ENCODE data around the gene TSKS. TPM values are rescaled to one million over a fixed set of nuclear protein-coding genes. Genes with fewer than 3 reads are reported as not detected.

TSKS gene
- total and polyA plus RNA-seq, 10 of the 15 experiments (the other 5 are each of a cell fraction or from before 2014, with no cell fraction given): not detected

GRCh38 chr19:49691243-49692146 is 71.6 kb downstream of the TSKS start:
- CTCF ChIA-PET: interaction anchor here (1.0 to 1.6 kb wide), 2 partner anchors 7 to 26 kb away, joined by 3 to 5 read pairs; no protein-coding TSS in a partner anchor
- no peak overlapping the region for H3K27ac ChIP-seq (ENCODE audit: control insufficient read depth, insufficient read depth)

More at GRCh38 chr19:49691243-49692146, 71.6 kb downstream of the TSKS start:
- FAIRE-seq (no peak), ATAC-seq (no peak), DNase-seq (ENCODE audit: low read depth, low spot score) (no peak)
- ChIA-PET RAD21 (ENCODE audit: unreplicated experiment) (no interaction called here), SMC1A (ENCODE audit: uncharacterized antibody, unreplicated experiment) (no interaction called here), POLR2A (no interaction called here)
- Histone ChIP-seq H2AFZ (ENCODE audit: control insufficient read depth, low read depth, low read length) (no peak overlapping the region), H3K9ac (ENCODE audit: control insufficient read depth, insufficient read depth, low read length) (no peak overlapping the region), H3K79me2 (ENCODE audit: control insufficient read depth, insufficient read depth, low read length) (no peaks in the 10 kb centered on the region), H3K9me3 (replicated peaks; ENCODE audit: control insufficient read depth, insufficient read depth, low read length) (no peaks in the 10 kb centered on the region; the same call in 2 of the 3 replicates), H3K4me2 (ENCODE audit: control insufficient read depth, insufficient read depth) (no peak overlapping the region), H3K36me3 (ENCODE audit: control insufficient read depth in 2 of 2, insufficient read depth in 2 of 2, low read length in 1 of 2) (peaks cover 0 to 16% of the 10 kb centered on the region in 2 experiments; a peak in 2 of 4 replicates), H3K27me3 (replicated peaks in 1 of 2; ENCODE audit: control insufficient read depth in 2 of 2, insufficient read depth in 2 of 2, low read length in 1 of 2) (no peaks in the 10 kb centered on the region; a peak in 1 of 4 replicates), H3K4me1 (ENCODE audit: control insufficient read depth, insufficient read depth, low read length) (peaks cover 8% of the 10 kb centered on the region), H4K20me1 (ENCODE audit: control insufficient read depth, insufficient read depth) (peaks cover 4% of the 10 kb centered on the region; the same call in 1 of the 2 replicates), H3K4me3 (no peak overlapping the region)
- 35% methylated on average over 39 of the region's 39 CpGs for WGBS (ENCODE audit: insufficient coverage, insufficient replicate concordance, low lambda C conversion rate, missing lambda C conversion rate)
- TF ChIP-seq ZBTB4 (CRISPR knock-in tag; IDR thresholded peaks at IDR 0.05): no peak
- TF ChIP-seq DPF2 (IDR thresholded peaks at IDR 0.05): no peak
- no peak; the same call in 1 of the 2 replicates for TF ChIP-seq POLR2A (IDR thresholded peaks at IDR 0.05; ENCODE audit: low read depth, low read length)
- TF ChIP-seq NFYB (IDR thresholded peaks at IDR 0.05; ENCODE audit: insufficient read depth, low read depth, low read length): no peak
- TF ChIP-seq, protein P1, sequence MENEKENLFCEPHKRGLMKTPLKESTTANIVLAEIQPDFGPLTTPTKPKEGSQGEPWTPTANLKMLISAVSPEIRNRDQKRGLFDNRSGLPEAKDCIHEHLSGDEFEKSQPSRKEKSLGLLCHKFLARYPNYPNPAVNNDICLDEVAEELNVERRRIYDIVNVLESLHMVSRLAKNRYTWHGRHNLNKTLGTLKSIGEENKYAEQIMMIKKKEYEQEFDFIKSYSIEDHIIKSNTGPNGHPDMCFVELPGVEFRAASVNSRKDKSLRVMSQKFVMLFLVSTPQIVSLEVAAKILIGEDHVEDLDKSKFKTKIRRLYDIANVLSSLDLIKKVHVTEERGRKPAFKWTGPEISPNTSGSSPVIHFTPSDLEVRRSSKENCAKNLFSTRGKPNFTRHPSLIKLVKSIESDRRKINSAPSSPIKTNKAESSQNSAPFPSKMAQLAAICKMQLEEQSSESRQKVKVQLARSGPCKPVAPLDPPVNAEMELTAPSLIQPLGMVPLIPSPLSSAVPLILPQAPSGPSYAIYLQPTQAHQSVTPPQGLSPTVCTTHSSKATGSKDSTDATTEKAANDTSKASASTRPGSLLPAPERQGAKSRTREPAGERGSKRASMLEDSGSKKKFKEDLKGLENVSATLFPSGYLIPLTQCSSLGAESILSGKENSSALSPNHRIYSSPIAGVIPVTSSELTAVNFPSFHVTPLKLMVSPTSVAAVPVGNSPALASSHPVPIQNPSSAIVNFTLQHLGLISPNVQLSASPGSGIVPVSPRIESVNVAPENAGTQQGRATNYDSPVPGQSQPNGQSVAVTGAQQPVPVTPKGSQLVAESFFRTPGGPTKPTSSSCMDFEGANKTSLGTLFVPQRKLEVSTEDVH (IDR thresholded peaks at IDR 0.05; ENCODE audit: low read depth, partially characterized antibody): no peak
- TF ChIP-seq, protein P2, sequence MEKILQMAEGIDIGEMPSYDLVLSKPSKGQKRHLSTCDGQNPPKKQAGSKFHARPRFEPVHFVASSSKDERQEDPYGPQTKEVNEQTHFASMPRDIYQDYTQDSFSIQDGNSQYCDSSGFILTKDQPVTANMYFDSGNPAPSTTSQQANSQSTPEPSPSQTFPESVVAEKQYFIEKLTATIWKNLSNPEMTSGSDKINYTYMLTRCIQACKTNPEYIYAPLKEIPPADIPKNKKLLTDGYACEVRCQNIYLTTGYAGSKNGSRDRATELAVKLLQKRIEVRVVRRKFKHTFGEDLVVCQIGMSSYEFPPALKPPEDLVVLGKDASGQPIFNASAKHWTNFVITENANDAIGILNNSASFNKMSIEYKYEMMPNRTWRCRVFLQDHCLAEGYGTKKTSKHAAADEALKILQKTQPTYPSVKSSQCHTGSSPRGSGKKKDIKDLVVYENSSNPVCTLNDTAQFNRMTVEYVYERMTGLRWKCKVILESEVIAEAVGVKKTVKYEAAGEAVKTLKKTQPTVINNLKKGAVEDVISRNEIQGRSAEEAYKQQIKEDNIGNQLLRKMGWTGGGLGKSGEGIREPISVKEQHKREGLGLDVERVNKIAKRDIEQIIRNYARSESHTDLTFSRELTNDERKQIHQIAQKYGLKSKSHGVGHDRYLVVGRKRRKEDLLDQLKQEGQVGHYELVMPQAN (conservative IDR thresholded peaks at IDR 0.05): no peak
- TF ChIP-seq ZSCAN29 (IDR thresholded peaks at IDR 0.05): no peak
- TF ChIP-seq, protein P3, sequence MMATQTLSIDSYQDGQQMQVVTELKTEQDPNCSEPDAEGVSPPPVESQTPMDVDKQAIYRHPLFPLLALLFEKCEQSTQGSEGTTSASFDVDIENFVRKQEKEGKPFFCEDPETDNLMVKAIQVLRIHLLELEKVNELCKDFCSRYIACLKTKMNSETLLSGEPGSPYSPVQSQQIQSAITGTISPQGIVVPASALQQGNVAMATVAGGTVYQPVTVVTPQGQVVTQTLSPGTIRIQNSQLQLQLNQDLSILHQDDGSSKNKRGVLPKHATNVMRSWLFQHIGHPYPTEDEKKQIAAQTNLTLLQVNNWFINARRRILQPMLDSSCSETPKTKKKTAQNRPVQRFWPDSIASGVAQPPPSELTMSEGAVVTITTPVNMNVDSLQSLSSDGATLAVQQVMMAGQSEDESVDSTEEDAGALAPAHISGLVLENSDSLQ (IDR thresholded peaks at IDR 0.05): no peak
- no peak for TF ChIP-seq ATF2 (IDR thresholded peaks at IDR 0.05; ENCODE audit: low read length)
- no peak for TF ChIP-seq EP300 (IDR thresholded peaks at IDR 0.05; ENCODE audit: borderline replicate concordance in 1 of 2, control insufficient read depth in 1 of 2, low read depth in 2 of 2, low read length in 2 of 2)
- in situ Hi-C loops (cut with MboI) (no loop called here), intact Hi-C loops (cut with micrococcal nuclease; ENCODE audit: unreplicated experiment) (no loop called here)
- BruUV-seq (replicated peaks): no TSS peak
